ENCODE data around the gene RBAK. TPM values are rescaled to one million over a fixed set of nuclear protein-coding genes. Genes with fewer than 3 reads are reported as not detected.
A peak's percentile ranks its signal among the peaks of the same experiment; 100 is the strongest.

RBAK gene
- total RNA-seq (2021), result 13.5 to 14.5 TPM (median 14.2 TPM) in 3 replicates
- percentile 96 among the genes with signal in this experiment for Bru-seq, nascent RNA
- long read RNA-seq, experiment 1, full-length matches to known transcripts, result 20 of 50 reads
- long read RNA-seq, experiment 1, partial matches to known transcripts, result 0 of 50 reads
- long read RNA-seq, experiment 1, other reads (novel, unspliced or antisense), result 30 of 50 reads
- long read RNA-seq, experiment 2, full-length matches to known transcripts, result 2 of 19 reads
- long read RNA-seq, experiment 2, partial matches to known transcripts, result 0 of 19 reads
- long read RNA-seq, experiment 2, other reads (novel, unspliced or antisense), result 17 of 19 reads
- long read RNA-seq, experiment 3, result 0 reads

DNA sequence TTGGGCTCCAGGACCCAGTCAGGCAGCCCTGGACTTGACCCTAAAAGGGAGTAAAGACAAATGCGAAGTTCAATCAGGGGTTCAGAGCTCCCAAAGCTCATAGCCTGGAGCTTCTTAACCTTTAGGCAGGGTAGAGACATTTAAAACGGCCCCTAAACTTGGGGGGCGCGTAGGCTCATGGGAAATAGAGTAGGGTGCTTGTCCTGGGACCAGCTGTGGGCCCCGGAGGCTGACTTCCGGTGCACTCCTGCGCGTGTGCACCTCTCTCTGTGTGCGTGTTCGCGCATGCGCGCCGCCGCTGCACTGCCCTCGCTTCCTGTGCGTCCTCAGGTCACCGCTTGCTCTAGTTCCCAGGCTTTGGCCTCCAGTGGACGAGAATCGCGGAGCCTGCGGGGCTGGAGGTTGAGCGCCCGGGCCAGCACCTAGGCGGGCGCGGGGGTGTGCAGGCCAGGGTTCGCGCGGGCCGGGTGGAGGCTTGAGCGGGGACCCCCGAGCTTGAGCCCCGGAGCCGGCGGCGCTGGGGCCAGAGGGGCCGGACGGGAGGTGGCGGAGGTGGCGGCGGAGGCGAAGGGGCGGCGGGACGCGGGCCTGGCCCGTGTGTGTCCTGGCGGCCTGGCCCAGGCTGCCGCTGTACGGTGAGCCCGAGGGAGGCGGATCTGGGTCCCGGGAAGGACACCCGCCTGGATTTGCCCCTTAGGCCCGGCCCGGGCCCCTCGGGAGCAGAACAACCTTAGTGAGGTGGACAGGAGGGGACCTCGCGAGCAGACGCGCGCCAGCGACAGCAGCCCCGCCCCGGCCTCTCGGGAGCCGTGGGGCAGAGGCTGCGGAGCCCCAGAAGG, at the start of gene RBAK:
Gene RBAK, plus strand, starts transcription at position 303 of the 839 bp plus-strand sequence. CDS start 2,217 bp downstream, outside the sequence.
- H3K27me3 Mint-ChIP-seq (ENCODE audit: low read depth), result peaks cover 16% of the 10 kb centered on the region
- DNase-seq (ENCODE audit: low spot score) (peak; percentile 96), ATAC-seq (peak; percentile 98)
- ChIA-PET CTCF (interaction anchor here (0.9 to 1.6 kb wide), 8 partner anchors 9 to 253 kb away, joined by 3 to 15 read pairs (median 4); partner anchors contain the start of gene RADIL), POLR2A (interaction anchor here (0.7 to 1.0 kb wide), 2 partner anchors 72 to 147 kb away, joined by 3 to 7 read pairs; no protein-coding TSS in a partner anchor)
- H3K36me3 Mint-ChIP-seq, result peaks cover 30% of the 10 kb centered on the region
- peaks cover 21% of the 10 kb centered on the region for H3K9me3 Mint-ChIP-seq
- H3K4me1 Mint-ChIP-seq, result peaks cover 10% of the 10 kb centered on the region
- H3K4me3 Mint-ChIP-seq, result peak within 1 kb of the TSS; percentile 88
- H3K27ac Mint-ChIP-seq, result peak within 1 kb of the TSS; percentile 60
- TF ChIP-seq ATF2 (CRISPR knock-in tag; IDR thresholded peaks at IDR 0.05; ENCODE audit: borderline replicate concordance, low read depth), result no peak
- no peak for TF ChIP-seq ATF6 (CRISPR knock-in tag; IDR thresholded peaks at IDR 0.05)
- no peak for TF ChIP-seq GRHL2 (CRISPR knock-in tag; IDR thresholded peaks at IDR 0.05; ENCODE audit: insufficient replicate concordance, severe bottlenecking)
- no peak for TF ChIP-seq NFE2L1 (CRISPR knock-in tag; IDR thresholded peaks at IDR 0.05)
- TF ChIP-seq SP1 (CRISPR knock-in tag; conservative IDR thresholded peaks at IDR 0.05), result peak; percentile 66
- TF ChIP-seq CREM (CRISPR knock-in tag; IDR thresholded peaks at IDR 0.05), result no peak
- TF ChIP-seq ELF4 (CRISPR knock-in tag; IDR thresholded peaks at IDR 0.05; ENCODE audit: low read depth), result 0 out of 2 replicates have a peak, but pooled peaks have one; percentile 44
- TF ChIP-seq FOXK1 (CRISPR knock-in tag; IDR thresholded peaks at IDR 0.05), result peak; percentile 69; the same call in 1 of the 2 replicates
- TF ChIP-seq FOXP1 (CRISPR knock-in tag; IDR thresholded peaks at IDR 0.05; ENCODE audit: borderline replicate concordance), result peak; percentile 91
- TF ChIP-seq ETV6 (CRISPR knock-in tag; IDR thresholded peaks at IDR 0.05), result peak; percentile 16; the same call in 1 of the 2 replicates
- TF ChIP-seq ZNF396 (CRISPR knock-in tag; IDR thresholded peaks at IDR 0.05; ENCODE audit: borderline replicate concordance), result no peak
- peak; percentile 91 for TF ChIP-seq E2F5 (CRISPR knock-in tag; IDR thresholded peaks at IDR 0.05)
- TF ChIP-seq HMGXB4 (CRISPR knock-in tag; IDR thresholded peaks at IDR 0.05), result peak; percentile 86
- TF ChIP-seq ZNF317 (CRISPR knock-in tag; IDR thresholded peaks at IDR 0.05; ENCODE audit: borderline replicate concordance, low read depth), result no peak
- peak; percentile 53; the same call in 1 of the 2 replicates for TF ChIP-seq RELA (CRISPR knock-in tag; IDR thresholded peaks at IDR 0.05; ENCODE audit: borderline replicate concordance)
- peak; percentile 35; the same call in 1 of the 2 replicates for TF ChIP-seq NR2C2 (CRISPR knock-in tag; IDR thresholded peaks at IDR 0.05)
- TF ChIP-seq, protein P1, sequence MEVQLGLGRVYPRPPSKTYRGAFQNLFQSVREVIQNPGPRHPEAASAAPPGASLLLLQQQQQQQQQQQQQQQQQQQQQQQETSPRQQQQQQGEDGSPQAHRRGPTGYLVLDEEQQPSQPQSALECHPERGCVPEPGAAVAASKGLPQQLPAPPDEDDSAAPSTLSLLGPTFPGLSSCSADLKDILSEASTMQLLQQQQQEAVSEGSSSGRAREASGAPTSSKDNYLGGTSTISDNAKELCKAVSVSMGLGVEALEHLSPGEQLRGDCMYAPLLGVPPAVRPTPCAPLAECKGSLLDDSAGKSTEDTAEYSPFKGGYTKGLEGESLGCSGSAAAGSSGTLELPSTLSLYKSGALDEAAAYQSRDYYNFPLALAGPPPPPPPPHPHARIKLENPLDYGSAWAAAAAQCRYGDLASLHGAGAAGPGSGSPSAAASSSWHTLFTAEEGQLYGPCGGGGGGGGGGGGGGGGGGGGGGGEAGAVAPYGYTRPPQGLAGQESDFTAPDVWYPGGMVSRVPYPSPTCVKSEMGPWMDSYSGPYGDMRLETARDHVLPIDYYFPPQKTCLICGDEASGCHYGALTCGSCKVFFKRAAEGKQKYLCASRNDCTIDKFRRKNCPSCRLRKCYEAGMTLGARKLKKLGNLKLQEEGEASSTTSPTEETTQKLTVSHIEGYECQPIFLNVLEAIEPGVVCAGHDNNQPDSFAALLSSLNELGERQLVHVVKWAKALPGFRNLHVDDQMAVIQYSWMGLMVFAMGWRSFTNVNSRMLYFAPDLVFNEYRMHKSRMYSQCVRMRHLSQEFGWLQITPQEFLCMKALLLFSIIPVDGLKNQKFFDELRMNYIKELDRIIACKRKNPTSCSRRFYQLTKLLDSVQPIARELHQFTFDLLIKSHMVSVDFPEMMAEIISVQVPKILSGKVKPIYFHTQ (CRISPR knock-in tag; IDR thresholded peaks at IDR 0.05), result no peak
- TF ChIP-seq, protein P2, sequence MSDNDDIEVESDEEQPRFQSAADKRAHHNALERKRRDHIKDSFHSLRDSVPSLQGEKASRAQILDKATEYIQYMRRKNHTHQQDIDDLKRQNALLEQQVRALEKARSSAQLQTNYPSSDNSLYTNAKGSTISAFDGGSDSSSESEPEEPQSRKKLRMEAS (CRISPR knock-in tag; IDR thresholded peaks at IDR 0.05), result peak; percentile 69; the same call in 1 of the 2 replicates
- peak; percentile 79; the same call in 1 of the 2 replicates for TF ChIP-seq ZNF232 (CRISPR knock-in tag; IDR thresholded peaks at IDR 0.05)
- TF ChIP-seq, protein P3, sequence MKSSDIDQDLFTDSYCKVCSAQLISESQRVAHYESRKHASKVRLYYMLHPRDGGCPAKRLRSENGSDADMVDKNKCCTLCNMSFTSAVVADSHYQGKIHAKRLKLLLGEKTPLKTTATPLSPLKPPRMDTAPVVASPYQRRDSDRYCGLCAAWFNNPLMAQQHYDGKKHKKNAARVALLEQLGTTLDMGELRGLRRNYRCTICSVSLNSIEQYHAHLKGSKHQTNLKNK (CRISPR knock-in tag; IDR thresholded peaks at IDR 0.05), result no peak
- no peak for TF ChIP-seq IRF2 (CRISPR knock-in tag; IDR thresholded peaks at IDR 0.05; ENCODE audit: borderline replicate concordance, low read depth)
- TF ChIP-seq, protein P4, sequence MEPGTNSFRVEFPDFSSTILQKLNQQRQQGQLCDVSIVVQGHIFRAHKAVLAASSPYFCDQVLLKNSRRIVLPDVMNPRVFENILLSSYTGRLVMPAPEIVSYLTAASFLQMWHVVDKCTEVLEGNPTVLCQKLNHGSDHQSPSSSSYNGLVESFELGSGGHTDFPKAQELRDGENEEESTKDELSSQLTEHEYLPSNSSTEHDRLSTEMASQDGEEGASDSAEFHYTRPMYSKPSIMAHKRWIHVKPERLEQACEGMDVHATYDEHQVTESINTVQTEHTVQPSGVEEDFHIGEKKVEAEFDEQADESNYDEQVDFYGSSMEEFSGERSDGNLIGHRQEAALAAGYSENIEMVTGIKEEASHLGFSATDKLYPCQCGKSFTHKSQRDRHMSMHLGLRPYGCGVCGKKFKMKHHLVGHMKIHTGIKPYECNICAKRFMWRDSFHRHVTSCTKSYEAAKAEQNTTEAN (CRISPR knock-in tag; IDR thresholded peaks at IDR 0.05), result peak; percentile 89
- 0 out of 2 replicates have a peak, but pooled peaks have one; percentile 26 for TF ChIP-seq ESRRA (CRISPR knock-in tag; IDR thresholded peaks at IDR 0.05; ENCODE audit: borderline replicate concordance)
